NCI-H526 (cell line): Measurements from ENCODE around the gene SH3BP4.
A peak's percentile ranks its signal among the peaks of the same experiment; 100 is the strongest.

ENCODE experiments used
- DNase-seq, 2 experiments: peaks; one replicate each; lab custom pipeline; 2025; lab: John Stamatoyannopoulos, UW

The SH3BP4 gene

GRCh38 chr2:234967201-234967869 is 15.5 kb downstream of the SH3BP4 start:
- DNase-seq, result no peak

- peak in 1 of 2 experiments; percentile 40 for DNase-seq
These were observed 16.0 kb downstream of the SH3BP4 start for GRCh38 chr2:234967870-234968208.

GRCh38 chr2:234968631-234969305 is 17.0 kb downstream of the SH3BP4 start:
- DNase-seq, result peak in 1 of 2 experiments; percentile 49

GRCh38 chr2:234969306-234970098 is 17.7 kb downstream of the SH3BP4 start:
- DNase-seq, result peak in 1 of 2 experiments; percentile 31

GRCh38 chr2:234970099-234970440 is 18.3 kb downstream of the SH3BP4 start:
- no peak for DNase-seq

- no peak for DNase-seq
These were observed 18.7 kb downstream of the SH3BP4 start for GRCh38 chr2:234970477-234970882.

GRCh38 chr2:234971496-234971895 is 19.7 kb downstream of the SH3BP4 start:
- DNase-seq, result no peak

GRCh38 chr2:234973008-234973407 is 21.2 kb downstream of the SH3BP4 start:
- no peak for DNase-seq

GRCh38 chr2:234974501-234975385 is 22.9 kb downstream of the SH3BP4 start:
- DNase-seq, result no peak

GRCh38 chr2:234975611-234976010 is 23.8 kb downstream of the SH3BP4 start:
- no peak for DNase-seq

GRCh38 chr2:234976479-234977227 is 24.8 kb downstream of the SH3BP4 start:
- DNase-seq, result peak in 1 of 2 experiments; percentile 38

- peak; percentile 80 to 89 for DNase-seq
These were observed 25.4 kb downstream of the SH3BP4 start for GRCh38 chr2:234977228-234977679.

GRCh38 chr2:234978466-234979203 is 26.8 kb downstream of the SH3BP4 start:
- no peak for DNase-seq

GRCh38 chr2:234979204-234980167 is 27.7 kb downstream of the SH3BP4 start:
- DNase-seq, result no peak

GRCh38 chr2:234980451-234981187 is 28.8 kb downstream of the SH3BP4 start:
- DNase-seq, result no peak

- DNase-seq, result no peak
These were observed 29.6 kb downstream of the SH3BP4 start for GRCh38 chr2:234981197-234982095.

- DNase-seq, result no peak
These were observed 30.4 kb downstream of the SH3BP4 start for GRCh38 chr2:234982096-234982834.
